H1 (cell line): Measurements from ENCODE around the gene GRM8. TPM values are rescaled to one million over a fixed set of nuclear protein-coding genes. Genes with fewer than 3 reads are reported as not detected.

Experiments used
- ASH2L ChIP-seq: fragments of 200-600, 300-600 bp; sonication (generic); IDR thresholded peaks from one replicate; pipeline ENCODE4 v1.7.1; 2017; ENCODE audit warnings: low read length
- BACH1 ChIP-seq: IDR thresholded peaks from 2 replicates; pipeline ENCODE4 v1.6.1; 2012; ENCODE audit warnings: low read length, improper control_type of control experiment
- EZH2 ChIP-seq: fragments of 200-600 bp; sonication (generic); IDR thresholded peaks from 2 replicates; pipeline ENCODE4 v1.7.1; 2012; ENCODE audit warnings: low read depth, mild to moderate bottlenecking, moderate library complexity, low read length, inconsistent platforms; ENCODE audit not compliant: severe bottlenecking
- POU5F1 ChIP-seq: IDR thresholded peaks from 2 replicates; pipeline ENCODE4 v1.6.1; 2011; ENCODE audit warnings: low read depth, mild to moderate bottlenecking, low read length, moderate library complexity
- ZNF274 ChIP-seq: IDR thresholded peaks from 2 replicates; pipeline ENCODE4 v1.7.0; 2012; ENCODE audit warnings: low read length, borderline replicate concordance; ENCODE audit errors: extremely low read depth
- polyA plus RNA-seq, 7 experiments: library from polyadenylated mRNA; depleted of rRNA in 3 of 7; stranded (reverse) in 5 of 7; unstranded in 2 of 7; fragments of >200 nt in 5 of 7; fragments of 200-250 nt in 2 of 7; gene quantifications; 1 replicate in 5 of 7; 2 replicates in 1 of 7; 4 replicates in 1 of 7; pipeline versions ENCODE4 v1.2.1 to v1.2.3, GENCODE V29; 2011 to 2013; ENCODE audit warnings: missing spikeins in 2 of 7, mixed read lengths in 2 of 7
- total RNA-seq: library from RNA; stranded (reverse); fragmentation: NEBNext Ultra II Directional; extraction: Animal tissue kit (Norgen Biotek cat#: 25700); gene quantifications from 2 replicates; pipeline ENCODE4 v1.2.1, GENCODE V29; 2021

Gene GRM8
- total and polyA plus RNA-seq, 2 of the 8 experiments (the other 6 are each of a cell fraction or from before 2014, with no cell fraction given): 2.6 to 2.8 TPM

- no peak for TF ChIP-seq EZH2
- no peak for TF ChIP-seq ASH2L
- TF ChIP-seq BACH1: no peak
- no peak for TF ChIP-seq POU5F1
- TF ChIP-seq ZNF274: no peak
These were observed 443.6 kb downstream of the GRM8 start (continued) for GRCh38 chr7:126809188-126809587.
